Measurements from ENCODE around the gene AP2B1.
"Not testable (repeated sequence)": the region's sequence is repeated elsewhere in the genome, so short reads cannot be mapped to it uniquely, and the experiment has no call there.

The AP2B1 gene

DNA sequence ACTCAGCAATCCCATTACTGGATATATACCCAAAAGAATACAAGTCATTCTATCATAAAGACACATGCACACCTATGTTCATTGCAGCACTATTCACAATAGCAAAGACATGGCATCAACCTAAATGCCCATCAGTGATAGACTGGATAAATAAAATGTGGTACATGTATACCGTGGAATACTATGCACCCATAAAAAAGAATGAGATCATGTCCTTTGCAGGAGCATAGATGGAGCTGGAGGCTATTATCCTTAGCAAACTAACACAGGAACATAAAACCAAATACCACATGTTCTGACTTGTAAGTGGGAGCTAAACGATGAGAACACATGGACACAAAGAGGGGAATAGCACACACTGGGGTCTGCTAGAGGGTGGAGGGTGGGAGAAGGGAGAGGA, 116.2 kb downstream of the AP2B1 start:
- not testable (repeated sequence) for FAIRE-seq

DNA sequence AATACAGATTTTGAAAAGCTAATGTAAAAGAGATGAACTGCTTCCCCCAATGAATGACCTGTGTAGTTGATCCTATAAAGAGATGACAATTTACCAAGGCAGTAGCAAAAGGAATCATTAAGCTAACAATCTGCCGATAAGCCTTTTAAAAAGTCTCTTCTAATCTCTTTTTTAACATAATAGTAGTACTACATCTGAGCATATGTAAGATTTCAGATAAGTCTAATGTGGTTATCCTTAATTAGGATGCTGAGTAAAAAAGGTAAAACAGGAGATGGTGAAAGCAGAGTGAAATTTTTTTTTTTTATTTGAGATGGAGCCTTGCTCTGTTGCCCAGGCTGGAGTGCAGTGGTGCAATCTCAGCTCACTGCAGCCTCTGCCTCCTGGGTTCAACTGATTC, 118.1 kb downstream of the AP2B1 start:
- FAIRE-seq = no peak

DNA sequence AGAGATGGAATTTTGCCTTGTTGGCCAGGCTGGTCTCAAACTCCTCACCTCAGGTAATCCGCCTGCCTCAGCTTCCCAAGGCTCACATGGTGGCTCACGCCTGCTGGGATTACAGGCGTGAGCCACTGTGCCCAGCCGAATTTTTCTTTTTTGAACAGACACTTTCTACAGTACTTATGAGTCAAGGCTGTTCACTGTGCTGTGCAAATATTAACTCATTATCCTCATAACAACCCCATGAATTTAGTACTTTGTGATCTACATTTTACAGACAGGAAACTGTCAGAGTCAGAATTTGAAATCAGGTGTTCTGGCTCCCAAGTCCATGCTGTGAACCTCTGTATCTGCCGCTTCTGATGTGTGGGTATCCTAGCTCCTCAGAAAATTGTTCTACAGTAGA, 118.6 kb downstream of the AP2B1 start:
- no peak for FAIRE-seq

DNA sequence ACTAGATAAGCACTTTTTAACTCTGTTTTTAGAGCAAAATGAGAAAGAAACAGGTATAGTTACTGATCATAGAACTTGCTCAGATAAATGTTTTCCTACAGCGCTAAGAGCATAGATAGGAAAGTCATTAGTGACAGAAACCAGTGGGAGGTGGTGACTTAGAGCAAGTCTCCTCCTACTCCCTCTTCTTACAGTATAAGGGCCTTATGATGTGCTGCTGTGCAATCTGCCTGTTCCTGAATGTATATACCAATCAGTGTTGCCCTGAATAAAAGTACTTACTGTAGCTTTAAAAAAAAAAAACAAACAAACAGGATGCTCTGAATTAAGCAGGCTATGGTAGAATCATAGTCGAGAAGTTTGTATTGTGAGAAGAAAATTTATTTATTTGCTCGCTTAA, 121.0 kb downstream of the AP2B1 start:
- no peak for FAIRE-seq

DNA sequence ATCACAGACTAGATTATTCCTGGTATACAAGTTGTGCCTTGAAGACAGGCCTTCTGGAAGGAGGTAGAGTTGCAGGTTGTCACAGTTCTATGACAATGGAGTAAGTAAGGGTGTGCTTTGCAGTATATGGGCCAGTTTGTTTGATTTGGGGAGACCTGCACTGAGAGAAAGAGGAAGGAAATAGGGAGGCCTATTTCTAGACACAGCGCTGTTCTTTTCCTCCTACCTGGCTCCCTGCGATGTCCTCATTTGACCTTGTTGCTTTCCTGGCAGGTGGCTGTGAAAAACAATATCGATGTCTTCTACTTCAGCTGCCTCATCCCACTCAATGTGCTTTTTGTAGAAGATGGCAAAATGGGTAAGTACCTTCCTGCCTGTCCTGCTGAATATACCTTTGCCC, 121.8 kb downstream of the AP2B1 start:
- FAIRE-seq = no peak

DNA sequence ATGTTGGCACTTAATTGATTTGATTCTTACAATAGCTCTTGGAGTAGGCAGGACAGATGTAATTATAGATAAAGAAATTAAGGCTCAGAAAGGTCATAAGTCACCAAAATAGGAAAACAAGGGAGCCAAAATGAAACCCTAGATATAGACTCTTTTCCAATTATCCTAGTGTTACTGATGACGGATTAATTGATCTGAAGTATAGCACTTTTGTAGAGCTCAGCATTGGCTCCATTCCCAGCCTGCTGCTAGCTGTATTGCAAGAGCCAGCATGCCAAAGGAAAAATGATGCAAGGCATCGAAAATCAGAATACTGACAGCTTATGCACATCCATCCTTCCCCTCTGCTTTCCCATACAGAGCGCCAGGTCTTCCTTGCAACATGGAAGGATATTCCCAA, 122.8 kb downstream of the AP2B1 start:
- FAIRE-seq = no peak

DNA sequence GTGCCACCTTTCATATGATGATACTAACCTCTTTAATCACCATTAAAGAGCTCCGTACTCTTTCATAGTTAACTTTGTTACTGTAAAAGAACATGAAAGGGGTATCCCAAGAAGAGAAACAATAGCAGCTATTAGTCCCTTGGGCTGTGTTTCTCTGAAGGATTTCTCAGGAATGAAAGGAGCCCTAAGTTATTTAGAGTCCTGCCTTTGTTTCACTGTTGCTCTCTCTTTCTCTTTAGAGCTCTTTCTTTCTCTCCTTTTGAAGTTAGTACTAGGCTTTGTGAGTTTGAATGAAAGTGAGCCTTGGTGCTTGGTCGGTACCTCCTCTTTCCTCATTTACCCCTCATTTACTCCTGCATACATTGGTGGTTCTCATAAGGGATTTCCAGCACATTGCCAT, 123.8 kb downstream of the AP2B1 start:
- no peak for FAIRE-seq

DNA sequence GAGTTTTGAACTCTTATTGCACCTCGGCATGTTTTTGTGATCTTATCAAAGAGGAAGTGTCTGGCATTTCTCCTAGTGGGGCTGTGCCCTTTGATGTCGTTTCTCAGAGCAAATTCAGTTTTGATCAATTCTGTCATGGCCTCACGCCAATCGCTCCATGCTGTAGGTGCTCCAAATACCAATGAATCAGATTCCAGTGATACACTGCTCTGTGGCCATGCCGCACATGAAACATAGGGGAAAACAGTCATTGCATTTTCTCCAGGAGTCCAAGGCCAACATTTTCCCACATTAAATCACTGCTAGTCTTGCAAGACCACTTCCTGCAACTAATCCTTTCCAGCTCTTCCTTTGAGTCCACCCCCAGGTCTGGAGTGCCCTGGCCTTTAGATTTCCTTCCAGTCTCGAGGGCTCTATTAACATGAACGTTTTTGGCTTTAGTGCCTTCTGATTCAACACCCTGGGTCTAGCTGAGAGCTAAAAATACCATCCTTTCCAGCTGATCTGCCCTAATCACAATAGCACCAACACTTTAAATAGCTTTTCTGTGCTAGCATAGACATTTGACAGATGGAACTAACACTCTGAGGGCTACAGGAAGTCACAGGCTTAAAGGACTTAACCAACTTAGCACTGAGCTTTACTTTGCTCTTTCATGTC, 126.1 kb downstream of the AP2B1 start:
- no peak for FAIRE-seq

DNA sequence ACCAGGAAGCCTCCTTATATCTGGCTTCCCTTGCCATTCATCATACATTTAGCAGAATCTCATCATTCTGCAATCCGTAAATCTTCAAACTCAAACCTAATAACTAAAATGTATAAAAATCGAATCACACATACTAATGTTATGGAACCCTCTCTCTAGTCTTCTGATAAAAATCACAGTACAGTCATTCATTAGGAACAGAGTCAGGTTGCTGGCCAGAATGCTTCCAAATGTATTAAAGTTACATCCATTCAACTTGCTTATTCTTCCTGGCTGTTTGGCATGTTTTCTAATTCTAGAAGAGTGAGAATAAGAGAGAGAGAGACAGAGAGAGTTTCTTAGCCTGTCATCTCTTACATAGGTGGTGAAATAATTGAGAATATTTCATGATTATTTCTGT, 127.9 kb downstream of the AP2B1 start:
- FAIRE-seq = no peak

DNA sequence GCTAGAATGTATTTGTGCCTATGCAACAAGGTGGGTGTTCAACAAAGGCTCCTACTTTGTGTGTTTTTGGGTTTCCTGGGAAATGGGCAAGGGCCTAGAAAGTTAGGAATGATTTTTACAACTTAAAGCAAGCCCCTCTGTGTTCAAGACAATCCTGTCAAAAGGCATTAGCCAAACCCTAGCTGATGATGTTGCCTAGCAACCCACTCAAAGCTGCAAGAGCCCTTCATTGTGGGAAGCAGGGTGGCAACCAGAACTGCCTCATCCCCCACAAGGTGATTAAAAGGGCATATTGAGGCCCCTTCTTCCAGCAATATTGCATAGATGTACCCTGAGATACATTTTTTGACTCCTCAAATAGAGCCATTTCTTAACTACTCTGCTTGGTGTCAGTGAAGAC, 128.3 kb downstream of the AP2B1 start:
- FAIRE-seq = no peak

DNA sequence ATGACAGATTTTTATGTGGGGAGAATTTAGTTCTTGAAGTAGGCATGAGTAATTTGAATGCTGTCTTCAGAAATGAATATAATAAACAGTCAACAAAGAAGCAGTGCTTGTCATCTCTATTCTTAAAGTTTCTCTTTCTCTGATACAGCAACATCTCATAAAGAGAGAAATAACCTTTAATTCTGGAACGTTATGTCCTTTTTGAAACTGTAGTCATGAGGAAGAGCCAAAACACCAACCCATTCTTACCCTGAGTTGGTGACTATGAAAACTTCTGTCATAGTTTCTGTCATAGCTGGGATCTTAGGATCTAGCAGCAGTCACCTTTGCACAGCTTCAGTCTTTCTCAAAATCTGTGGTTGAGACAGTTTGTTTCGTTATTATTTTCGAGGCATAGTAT, 129.1 kb downstream of the AP2B1 start:
- FAIRE-seq = no peak

DNA sequence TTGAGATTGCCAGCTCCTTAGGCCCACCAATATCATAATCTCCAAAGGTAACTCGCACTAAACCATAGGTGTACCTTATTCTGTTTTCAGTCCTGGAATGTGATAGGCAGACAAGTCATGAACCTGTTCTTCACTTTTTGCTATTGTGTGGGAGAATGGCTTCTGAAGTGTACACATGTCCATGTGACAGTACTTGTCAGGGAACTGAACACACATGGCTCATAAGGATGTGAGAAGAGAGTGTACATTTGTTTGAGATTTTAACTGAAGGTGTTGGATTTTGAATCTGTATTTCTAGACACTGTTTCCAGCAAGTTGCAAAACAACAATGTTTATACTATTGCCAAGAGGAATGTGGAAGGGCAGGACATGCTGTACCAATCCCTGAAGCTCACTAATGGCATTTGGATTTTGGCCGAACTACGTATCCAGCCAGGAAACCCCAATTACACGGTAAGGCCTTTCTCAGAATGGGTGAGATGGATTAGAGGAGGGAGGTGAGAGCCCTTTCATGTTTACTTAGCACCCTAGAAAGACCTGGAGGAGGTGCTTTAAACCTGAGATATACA, 129.9 kb downstream of the AP2B1 start:
- no peak for FAIRE-seq

DNA sequence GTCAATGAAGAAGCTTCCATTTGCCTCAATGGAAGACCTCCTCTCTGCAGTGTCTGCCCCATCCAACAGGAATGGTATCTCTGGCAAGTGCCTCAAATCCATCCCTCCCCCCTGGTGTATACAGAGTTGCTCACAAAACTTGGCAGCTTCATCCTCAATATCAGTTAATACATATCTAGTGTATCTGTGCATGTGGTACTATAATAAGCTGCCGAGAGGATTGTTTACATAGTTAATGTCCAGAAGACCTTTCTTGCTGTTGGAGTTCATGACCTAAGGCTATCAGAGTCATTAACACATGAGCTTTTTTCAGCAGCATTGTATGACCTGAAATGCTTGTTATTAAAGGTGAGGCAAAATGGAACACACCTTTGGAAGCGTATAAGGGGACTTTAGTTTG, 130.4 kb downstream of the AP2B1 start:
- FAIRE-seq = no peak

DNA sequence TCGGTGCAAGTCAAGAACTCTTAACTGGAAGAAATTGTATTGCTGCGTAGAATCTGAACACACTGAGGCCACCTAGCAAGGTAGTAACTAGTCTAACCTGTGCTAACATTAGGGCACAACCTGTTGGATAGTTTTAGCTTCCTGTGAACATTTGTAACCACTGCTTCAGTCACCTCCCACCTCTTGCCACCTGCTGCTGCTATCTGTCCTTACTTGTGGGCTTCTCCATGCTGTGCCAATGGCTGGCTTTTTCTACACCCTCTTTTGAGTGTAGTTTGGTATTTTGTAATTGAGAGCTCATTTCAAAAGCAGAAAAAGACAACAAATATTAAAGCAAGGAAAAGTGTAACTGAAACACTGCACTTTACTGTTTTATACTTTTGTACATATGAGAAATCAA, 136.6 kb downstream of the AP2B1 start:
- FAIRE-seq = no peak

DNA sequence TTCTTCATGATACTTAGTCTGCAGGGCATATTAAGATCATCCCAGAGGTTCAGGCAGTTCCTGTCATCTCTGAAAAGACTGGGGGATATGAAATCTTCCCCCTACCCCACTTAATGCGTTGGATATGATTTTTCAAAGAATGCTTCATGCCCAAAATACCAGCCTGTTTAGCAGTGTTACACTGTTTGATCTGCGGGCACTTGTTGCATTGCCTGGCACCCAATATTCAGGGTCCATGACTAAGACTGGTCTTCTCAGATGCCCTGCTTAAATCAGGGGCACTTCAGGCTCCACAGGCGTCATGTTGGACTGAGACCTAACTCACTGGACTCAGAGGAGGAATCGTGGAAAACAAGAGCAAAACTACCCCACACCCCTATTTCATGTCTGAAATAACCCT, 137.9 kb downstream of the AP2B1 start:
- no peak for FAIRE-seq

DNA sequence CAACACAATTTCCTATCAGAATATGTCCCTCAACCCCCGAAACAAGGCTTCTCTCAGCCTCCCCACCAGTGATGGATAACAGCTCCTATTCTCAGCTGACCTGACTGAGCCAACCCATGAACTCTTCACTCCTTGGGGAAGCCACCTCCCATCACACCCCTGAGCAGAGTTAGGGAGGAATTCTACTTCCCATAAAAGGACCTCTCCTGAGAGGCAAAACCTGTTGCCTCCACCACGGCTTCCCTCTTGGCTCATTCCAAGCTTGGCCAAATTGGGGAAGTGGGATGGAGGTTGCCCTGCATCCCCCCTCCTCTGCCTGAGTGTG, 138.6 kb downstream of the AP2B1 start:
- no peak for FAIRE-seq

DNA sequence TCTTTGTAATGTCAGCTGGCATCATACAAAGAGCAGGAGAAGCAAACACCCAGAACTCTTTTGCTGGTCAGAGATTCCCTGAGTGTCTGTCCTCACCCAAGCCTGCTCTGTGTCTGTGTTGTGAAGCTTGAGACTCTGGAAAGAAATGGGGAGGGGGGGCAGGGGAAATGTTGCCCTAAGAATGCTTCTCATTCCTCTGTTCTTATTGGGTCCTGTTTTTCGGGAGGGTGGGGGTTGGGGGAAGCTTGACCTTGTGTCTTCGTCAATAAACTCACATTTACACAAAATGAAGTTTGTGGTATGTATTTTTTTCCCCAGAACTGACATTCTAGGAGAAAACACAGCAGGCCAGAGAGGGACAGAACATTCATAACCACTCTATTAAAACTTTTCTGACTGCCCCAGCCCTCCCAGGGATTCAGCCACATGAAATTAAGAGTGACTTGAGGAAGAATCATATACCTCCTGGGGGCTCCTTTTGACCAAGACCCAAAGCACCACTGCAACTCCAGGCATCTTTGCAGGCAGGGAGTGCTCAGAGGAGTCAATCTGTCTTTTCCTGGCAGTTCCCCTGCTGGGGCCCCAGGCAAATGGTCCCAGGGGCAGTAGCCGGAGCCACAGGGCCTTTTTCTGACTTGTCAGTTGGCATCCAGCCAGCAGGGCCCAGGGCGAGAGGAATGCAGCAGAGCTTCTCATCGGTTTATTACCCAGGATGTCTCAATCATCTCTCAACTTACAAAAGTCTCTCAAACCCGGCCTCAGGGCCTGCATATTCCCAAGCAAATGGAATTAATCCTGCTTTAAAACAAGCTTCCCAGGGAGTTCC, 139.2 kb downstream of the AP2B1 start:
- no peak for FAIRE-seq

DNA sequence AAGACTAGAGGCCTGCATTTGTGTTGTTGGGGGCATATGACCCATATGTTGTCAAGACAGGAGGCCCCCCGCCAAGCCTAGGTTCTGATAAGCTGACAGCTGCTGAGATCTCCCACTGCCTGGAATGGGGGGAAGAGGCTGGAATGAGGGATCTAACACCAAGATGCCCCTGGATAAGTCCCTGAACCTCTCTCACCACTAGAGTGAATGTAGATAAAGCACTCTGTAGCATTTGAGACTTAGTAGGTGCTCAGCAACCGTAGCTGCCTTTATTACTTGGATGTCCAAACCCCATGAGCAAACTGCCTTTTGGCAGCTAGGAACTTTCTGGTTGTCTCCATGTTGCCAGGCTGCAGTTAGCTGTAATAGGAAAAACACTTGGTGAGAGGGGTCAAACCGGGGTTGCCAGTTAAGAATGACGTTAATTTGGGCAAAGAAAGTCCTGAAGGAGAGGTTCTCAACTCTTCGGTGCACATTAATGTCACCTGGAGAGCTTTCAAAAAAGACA, 139.9 kb downstream of the AP2B1 start:
- FAIRE-seq = no peak

DNA sequence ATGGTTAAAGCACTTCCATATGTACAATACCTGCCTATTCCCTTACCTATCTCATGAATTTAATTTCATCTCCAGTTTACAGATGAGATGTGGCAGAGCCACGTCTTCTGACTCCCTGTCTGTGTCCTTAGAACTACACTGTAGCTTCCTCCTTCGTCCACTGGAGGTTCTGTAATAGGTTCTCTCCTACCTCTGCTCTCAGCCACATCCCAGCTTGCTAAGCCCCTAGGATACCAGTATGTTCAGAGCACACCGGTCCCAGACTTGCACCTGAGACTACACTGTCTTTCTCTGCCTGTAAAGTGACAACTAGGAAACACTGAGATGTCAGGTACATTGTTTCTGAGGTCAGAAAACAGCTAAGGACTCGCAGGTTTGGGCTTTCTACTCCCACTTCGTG, 140.5 kb downstream of the AP2B1 start:
- no peak for FAIRE-seq

DNA sequence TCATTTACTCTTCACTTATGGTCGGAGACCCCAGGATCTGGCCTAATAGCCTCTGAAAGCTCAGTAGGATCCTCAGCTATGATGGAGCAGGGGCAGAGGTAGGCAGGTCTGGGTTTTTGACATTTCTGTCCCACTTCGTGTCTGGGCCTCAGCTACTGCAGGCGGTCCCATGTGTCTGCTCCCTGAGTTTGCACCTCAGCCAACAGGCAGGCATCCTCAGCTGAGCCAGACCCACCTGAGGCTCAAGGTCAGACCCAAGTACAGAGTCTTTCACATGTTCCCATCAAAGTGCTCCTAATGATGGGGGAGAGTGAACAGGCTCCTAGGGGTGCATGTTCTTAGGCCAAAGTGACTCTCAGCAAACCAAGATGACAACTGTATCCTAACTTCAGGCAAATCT, 141.4 kb downstream of the AP2B1 start:
- no peak for FAIRE-seq

DNA sequence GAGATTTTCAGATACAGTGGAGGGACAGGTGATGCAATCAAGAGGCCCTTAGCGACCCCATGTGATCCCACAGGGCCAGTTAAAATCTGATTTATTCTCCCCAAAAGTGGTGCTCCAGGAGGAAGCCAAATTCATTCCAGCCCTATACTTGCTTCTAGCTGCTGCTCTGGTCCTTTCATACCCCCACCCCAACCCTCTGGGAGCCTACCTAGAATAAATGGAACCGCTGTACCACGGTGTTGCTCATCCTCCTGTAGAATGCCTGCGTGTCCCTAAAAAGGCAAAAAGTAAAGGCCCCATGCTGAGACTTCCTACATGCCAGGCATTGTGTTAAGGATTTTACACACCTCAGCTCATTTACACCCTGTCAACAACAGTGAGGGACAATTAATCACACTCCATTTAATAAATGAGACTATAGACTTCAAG, 142.3 kb downstream of the AP2B1 start:
- no peak for FAIRE-seq

DNA sequence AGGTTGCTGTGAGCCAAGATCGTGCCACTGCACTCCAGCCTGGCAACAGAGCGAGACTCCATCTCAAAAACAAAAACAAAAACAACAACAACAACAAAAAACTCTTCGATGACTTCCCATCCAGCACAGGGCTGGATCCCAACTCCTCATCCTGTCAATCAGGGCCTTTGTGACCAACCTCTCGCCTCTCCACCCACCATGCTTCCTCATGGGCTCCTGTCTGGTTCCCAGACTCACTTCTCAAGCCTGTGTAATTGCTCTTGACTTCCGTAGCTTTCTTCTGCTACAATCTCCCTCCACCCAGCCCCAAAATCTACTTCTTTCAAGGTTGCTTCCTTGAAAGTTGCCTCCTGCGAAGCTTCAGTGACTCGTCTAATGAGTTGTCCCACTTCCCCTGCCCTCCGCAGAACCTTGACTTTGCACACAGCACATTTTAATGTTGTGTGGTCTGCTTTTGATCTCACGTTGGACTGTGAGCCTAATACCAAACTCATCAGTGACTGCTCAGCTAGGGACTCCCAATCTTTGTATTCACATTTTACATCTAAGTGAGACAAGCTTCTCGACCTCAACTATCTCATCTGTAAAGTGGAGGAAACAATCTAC, 143.4 kb downstream of the AP2B1 start:
- no peak for FAIRE-seq

DNA sequence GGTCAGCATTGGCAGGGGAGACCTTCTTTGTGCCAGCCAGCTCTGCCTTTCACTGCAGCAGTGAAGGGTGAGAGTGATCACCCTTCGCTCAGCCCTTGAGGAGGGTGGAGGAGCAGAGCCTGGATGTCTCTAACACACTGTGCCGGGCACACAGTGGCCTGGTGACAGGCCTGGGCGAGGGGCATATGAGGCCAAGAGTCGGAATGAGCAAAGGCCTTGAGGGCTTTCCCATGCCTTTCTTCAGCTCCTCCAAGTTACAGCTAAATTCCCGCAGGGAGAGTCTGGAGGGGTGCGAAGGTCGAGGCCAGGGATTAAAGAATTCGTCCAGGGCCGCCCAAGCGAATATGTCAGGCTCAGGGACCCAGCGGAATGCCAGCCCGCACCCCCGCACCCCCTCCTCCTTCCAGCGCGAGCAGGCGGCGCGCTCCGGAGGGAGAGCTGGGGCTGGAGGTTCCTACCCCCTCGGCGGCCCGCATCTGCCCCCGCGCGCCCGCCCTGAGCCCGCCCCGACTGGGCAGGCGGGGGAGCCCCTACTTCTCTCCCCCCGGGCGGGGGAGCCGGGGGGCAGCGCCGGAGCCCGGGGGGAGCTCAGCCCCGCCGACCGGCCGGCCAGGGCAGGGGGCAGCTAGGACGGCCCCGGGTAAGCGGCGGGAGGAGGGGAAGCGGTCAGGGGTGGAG, 144.3 kb downstream of the AP2B1 start, which contains the start of gene RASL10B:
Gene RASL10B (plus strand): TSS at position 401 of the 678 bp plus-strand sequence. CDS start 3,546 bp downstream, outside the sequence.
- FAIRE-seq = no peak

Measured in islet of Langerhans (tissue), 1 donor.